HG02759 (cell line): ENCODE data around the gene SLC25A21.

ENCODE experiments used
- ATAC-seq: cut with Tn5 transposase; IDR thresholded peaks from one replicate; pipeline ENCODE4 v1.9.1; 2021; ENCODE audit warnings: mild to moderate bottlenecking, moderate library complexity; ENCODE audit not compliant: unreplicated experiment

SLC25A21 gene

DNA sequence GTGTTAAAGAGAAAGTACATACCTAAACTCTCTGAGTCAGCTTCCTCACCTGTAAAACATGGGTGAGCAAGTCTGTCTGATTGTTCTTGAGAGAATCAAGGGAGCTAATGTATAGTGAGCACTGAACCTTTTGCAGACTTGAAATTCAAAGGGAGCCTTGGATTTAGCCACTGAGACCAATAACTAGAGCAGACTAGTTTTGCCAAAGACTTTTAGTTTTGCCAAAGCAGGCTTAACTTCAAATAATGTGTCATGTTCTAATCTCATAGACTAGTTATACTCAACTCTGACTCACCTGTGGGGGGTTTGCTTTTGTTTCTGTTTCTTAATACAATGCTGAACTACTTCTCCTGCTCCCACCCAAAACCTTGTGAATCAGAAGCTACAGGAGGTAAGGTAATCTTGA lies 123.7 kb downstream of the SLC25A21 start:
- ATAC-seq, result no peak

DNA sequence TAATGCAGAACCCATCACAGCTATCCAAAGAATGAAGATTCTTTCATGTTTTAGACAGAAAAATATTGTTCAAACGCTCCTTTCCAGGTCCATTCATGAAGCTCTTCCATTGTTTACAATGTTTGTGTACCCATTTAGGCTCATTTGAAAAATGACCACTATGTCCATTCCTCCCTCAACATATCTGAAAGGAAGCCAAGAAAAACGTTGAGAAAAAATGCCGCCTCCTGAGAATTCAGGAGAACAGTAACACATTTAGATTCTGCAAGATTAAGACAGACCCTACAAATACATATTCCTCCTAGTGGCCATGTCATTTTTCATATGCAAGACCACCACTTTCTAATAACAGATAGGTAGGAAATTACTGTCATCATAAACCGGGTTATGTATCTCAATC lies 124.4 kb downstream of the SLC25A21 start:
- no peak for ATAC-seq

DNA sequence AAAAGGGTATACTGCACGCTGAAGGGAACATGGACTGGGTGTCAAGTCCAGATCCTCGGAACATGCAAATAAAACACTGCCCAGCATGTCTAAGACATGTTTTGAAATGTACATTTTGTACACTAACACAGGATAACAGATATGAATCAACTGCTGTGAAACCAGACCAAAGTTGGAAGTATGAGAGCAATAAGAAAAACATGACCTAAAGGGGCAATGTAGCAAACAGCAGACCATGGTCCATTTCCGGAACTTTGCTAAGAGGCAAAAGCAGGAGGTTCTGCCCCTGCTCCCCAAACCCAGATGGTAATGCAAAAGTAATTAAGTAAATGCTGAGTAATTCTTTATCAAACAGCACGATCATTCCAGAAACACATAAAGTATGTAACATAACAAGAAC lies 125.2 kb downstream of the SLC25A21 start:
- no peak for ATAC-seq

DNA sequence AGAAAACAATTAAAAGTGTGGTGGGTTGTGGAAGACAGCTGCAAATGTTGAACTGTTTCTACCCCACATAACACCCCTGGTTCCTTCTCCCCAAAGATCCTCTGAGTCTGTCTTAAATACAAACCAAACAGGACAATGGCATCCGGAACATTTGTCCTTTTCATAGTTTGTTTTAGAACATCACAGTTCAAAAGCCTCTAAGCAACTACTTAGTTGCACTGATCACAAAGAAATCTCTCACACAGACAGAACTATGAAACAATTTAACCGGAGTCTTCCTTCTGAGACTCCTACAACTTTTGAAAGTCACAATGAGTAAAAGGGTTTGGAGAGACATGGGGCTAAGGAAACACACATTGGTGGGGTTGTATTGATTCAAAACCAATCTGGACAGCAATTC lies 125.6 kb downstream of the SLC25A21 start:
- no peak for ATAC-seq

DNA sequence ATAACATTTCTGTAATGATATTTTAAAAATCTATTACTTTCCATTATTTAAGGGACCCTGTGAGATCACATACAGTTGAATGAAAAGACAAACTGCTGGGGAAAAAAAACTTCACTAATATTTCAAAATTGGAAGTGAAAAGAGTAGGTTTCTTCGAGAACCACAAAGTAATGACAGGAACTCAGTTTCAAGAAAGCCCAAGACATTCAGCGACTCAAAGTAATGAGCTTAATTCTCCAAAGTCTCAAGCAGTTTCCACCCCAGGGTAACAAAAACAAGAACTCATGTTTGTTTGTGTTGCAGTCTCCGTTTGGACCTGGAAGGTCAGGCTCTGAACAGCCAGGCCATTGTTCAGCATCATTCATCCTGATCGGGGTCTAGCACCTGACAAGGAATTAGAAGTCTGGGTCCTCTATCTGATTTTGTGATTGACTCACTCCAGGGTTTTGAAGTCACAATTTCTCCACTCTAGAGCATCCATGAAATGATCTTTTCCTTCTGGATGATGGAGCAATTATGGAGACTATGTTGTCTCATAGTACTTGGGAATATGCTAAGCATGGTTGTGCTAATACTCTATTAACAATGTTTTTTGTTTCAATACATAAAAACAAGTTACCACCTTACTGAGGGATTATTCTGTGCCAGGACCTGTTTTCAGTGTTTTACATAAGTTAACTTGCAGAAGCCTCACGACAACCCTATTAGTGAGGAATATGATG lies 126.9 kb downstream of the SLC25A21 start:
- no peak for ATAC-seq

DNA sequence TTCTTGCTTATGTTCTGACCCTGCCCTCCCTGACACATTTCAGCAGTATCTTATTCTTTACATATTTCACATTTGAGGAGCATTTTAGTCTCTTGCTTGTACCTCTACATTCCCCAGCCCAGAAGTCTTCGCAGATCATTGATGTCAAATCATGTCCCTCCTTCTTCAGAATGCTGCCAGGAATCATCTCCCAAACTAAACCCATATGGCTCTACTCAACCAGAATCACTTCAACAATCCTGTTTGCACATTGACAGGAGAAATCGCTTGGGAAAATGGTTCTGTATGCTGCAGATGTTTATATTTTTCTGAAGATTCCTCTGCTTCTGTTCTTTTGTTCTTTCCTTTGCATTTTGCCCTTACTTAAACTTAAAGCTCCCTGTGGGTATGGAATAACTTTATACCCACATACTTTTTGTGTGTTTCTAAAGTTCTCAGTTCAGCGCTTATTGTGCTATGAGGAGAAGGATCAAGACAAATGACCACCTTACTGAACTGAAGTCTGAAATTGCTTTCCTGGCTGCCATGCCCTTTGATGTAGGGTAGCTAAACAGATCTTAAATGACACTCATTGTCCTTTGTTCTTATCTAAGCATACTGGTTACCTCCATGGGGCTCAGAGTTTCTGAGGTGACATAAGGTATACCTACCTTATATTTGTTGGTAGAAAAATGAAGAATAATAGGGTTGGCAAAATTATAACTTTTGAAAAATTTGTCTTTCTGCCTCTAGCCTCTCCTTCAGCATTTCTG lies 134.6 kb downstream of the SLC25A21 start:
- ATAC-seq, result no peak

DNA sequence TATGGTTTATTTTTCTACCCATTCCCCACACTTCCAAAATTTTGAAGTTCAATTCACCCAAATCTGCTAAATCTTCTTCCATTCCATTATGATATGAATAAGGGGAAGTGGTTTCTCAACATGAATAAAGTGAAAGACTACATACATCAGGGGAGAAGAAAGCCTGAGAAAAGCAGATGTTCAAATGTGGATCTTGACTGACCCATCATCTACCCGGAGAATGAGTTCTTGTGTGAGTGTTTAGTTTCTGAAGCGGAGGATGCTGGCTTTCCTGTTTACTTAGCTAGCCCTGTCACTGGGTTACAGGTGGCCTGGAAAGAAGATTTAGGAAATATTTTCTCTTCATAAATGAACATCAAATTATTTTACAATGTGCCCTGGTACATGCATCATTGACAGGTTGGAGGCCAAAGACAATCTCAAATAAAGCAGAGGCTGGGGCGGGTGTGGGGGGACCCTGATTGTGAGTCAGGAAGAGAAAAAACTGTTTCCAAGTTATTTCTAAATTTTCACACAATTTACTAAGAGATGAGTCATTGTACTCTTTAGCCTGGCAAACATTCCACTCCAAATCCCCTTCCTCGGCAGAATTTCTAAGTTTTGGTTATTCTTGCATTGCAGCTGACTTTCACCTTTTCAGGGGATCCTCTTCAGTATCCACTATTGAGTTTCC lies 135.6 kb downstream of the SLC25A21 start:
- no peak for ATAC-seq

DNA sequence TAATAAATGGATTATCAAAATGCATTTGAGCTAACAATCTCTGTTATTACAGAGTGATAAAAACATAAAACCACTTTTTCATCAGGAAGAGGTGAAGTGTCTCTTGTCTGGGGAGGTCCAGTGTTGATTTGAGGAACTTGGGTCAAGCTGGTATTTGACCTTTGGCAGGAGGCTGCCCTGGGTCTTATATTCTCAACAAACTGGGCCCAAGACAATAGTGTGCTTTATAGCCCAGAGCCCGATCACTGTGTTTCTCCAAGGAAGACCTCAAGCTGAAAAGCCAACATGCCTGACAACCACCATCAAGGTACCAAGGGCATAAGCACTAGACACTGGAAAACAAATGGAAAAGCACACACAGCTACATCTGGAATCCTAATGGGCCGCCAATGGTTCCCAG lies 137.0 kb downstream of the SLC25A21 start:
- ATAC-seq, result no peak

DNA sequence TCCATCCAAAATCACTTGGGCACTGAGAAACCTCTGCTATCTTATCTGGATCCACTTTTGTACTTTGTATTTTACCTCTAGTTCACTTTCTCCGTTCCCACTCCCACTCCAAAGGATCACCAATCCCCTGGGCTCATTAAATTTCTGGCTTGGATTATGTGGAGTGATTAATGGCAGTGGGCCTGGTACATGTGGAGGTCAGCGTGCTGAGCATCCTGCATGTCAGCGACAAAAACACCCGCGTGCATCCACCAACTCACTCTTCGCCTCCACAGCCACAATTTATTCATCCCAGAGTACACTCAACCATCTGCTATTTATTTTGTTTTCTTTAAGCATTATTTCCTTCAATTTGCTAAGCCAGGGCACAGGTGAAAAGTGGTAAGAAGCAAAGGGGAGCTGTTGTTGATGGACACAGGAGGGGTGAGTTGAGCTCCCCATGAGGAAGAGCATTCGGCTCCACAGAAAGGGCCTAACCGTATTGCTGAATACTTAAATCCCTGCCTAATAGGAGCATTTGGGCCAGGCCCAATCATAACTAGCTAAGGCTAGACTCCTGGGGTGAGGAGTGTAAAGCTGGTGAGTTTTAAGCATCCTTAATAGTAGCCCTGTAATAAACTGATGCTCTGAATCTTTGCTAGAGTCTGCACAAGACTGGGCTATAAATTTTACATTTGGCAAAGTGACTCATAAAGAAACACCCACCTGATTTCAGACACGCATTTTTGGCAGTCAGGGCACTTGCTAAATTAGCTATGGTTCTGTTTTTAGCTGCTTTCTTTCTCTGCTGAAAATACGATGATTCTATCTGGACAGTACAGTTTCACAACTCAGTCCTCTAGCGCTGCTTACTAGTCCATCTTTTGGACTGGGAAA lies 137.8 kb downstream of the SLC25A21 start:
- ATAC-seq, result no peak

DNA sequence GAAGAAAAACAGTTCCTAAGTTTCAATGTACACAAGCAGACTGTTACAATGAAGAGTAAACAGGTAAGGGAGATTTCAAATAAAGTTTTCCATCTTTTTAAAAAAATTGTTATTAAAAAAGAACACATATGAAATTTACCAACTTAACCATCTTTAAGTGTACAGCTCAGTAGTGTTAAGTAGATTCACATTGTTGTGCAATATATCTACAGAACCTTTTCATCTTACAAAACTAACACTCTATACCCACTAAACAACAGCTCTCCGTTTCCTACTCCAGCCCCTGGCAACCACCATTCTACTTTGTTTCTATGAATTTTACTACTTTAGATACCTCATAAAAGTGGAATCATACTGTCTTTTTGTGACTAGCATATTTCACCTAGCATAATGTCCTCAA lies 139.5 kb downstream of the SLC25A21 start:
- ATAC-seq, result no peak

DNA sequence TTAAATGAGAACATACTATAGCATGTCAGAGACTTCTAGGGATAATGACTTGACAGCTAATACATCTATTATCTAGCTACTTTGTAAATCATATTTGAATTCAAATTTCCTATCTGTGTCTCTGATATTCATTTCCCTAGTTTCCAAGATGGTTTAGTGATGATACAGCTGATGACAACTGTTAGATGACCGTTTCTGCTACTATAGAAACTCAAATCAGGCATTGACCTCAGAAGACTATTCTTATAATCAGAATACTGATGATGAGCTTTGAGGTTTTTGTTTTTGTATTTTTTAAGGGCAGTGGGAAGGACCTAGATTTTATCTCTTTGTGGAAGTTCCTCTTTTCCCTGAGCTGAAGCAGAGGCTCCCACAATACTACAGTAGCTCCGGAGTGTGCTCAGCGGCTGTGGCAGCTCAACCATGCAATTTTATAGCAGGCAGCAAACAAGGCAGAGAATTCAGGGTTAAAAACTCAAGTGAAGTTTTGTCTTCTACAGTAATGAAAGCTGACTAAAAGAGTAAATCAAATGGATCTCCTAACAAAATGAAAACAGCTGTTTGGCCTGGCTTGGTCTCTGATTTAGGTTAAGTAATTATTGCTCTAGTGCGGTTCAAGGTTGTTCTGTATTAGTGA lies 145.1 kb downstream of the SLC25A21 start:
- no peak for ATAC-seq

DNA sequence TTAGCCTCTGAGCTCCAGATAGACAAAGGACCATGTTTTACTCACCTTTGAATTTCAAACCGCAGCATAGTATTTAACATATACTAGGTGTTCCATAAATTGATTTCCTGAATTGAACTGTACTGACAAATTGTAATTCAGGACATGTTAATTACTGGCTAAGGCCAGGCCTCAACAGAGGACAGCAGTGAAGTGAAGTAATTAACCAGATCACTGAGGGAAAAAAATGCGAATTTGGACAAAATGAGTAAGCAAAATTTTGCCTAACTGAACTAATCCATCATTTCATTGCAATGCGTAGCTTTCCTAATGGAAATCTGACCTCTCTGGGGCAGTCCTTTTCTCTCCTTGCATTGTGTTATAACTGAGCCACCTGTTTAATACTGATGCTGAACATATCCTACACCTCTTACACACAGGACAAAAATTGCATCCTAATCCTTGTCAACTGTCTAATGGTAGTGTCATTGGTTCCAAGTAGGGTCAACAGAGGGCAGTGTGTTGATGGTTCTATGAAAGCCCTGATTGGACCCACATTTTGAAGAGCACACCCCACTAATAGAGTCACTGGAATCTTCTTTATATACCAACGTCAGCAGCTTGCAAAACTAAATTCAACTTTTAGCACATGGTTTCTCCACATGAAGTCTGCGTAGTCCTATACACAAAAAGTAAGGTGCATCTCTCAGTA lies 148.4 kb downstream of the SLC25A21 start:
- ATAC-seq, result no peak

DNA sequence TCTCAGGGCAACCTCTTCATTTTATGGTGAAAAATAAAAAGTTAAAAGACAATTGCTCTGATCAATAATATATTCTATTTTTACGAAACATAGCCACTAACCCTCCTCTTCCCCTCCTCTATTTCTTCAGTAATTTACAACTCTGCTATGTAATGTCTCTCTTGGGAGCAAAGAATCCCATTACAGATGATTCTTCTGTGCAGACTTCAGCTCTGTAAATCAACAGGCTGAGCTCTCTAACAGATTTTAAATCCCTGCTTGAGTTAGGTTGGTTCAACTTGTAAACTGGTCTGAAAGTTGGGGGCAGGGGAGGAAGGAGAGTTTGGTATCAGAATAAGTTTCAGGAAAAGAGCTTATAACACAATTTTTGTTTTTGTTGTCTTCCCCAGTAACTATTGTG lies 151.0 kb downstream of the SLC25A21 start:
- ATAC-seq, result no peak

DNA sequence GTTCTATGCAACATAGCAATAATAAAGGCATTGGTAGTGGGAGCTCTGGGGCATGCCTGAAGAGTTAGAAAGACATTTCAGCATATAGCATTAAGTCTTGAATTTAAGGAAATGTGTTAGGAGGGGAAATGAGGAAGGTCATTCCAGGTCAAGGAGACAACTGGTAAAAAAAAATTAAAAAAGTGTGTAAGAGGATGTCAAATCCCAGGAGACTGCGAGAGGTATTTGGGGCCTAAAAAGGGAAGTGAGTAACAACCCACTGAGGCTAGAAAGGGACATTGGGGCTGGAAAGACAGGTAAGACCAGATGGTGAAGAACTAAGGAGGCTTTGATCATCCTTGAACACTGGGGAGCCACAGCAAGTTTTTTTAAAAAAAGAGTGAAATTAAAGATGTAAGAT lies 152.9 kb downstream of the SLC25A21 start:
- ATAC-seq, result no peak

DNA sequence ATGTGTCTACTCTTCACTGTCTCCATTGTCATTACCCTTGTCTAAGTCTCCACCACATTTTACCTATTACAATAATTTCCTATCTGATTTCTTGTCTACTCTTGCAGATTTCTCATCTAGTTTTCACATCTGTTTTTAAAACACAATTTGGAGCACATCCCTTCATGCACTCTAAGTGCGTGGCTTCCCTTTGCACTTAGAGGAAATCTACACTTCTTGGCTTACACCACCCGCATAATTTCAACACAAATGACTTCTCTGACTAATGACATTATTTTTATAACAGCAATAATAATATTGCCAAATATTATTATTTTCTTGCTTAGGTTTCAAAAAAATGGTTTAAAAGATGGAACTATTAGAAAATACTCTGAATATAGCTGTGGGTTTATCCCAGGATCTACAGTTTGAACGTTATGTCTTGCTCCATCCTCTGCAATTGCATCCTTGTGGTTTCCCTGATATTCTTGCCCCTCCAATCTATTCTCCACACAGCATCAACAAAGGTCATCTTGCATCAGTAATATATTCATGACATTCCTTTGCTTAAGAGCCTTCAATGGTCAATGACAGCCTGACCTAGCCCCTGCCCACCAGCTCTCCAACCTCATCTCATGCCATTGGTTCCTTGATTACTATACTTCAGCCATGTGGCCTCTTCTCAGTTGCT lies 153.7 kb downstream of the SLC25A21 start:
- no peak for ATAC-seq

DNA sequence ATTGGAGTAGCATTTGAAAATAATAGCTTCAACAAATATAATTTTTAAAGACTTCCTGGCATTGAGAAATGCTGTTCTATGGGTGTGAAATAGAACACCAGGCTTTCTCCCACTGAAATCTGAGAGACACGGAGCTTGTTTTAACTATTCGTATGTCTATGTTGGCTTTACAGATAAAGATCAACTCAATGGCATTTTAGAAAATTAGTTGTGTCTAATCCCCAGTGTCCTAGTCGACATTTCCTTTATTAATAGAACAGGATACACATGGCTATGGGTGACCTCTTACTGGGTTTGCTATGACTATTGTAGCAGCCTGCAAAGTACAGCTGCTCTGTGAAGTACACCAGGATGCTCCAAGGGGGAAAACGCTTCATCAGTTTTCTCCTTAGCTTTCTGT lies 159.3 kb downstream of the SLC25A21 start:
- ATAC-seq, result no peak

DNA sequence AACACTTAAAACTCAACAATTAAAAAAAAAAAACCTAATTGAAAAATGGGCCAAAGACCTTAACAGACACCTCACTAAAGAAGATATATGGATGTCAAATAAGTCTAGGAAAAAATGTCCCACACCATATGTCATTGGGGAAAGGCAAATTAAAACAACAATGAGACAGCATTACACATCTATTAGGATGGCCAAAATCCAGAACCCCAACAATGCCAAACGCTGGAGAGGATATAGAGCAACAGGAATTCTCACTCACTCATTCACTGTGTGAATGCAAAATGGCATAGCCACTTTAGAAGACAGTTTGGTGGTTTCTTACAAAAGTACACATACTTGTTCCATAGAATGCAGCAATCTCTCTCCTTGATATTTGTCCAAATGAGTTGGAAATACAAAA lies 173.7 kb downstream of the SLC25A21 start:
- ATAC-seq, result no peak

DNA sequence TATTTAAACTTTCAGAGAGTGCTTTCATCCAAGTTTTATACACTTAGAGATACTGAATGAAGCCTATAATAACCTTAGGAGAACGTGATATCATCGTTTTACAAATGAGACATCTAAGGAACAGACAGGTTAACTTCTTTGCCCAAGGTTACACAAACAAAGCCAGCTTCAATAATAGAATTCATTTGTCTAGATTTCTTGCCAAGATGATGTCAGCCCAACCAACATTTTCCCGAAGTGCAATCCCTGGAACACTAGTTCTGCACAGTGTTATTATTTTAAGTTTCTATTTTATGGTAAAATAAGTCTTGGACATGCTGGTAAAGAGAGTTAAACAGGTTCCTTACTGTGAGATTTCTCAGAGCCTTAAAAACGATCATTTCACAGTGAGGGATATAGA lies 174.6 kb downstream of the SLC25A21 start:
- no peak for ATAC-seq

DNA sequence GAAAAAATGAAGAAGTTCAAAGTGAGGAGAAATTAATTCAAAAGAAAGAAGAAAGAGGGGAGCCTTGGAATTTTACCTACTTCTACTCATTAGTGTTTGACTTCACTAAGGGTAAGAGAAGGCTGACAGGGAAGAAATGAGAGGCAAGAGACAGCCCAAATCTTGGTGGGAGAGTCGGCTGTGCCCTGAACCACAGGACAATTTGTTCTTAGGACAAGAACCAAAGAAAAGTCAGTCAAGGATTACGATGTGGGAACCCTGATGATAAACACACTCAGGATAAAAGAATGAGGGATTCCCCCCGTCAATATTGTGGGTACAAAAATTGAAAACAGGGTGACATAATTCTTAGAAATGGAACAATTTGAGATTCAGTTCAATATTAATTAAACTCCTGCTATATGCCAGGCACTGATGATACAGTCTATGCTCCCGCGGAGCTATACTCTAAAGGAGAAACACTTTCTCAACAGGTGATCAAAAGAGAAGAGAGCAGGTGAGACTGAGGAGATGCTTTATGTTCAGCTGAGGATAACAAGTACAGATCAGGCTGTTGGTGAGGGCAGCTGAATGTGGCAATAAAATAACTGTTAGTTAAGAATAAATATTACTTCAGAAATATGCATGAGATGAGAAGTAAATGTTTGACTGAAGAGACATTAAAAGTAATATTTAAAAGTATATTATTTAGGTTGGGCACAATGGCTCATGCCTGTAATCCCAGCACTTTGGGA lies 175.4 kb downstream of the SLC25A21 start:
- no peak for ATAC-seq
